GM23248 (cell line): Measurements from ENCODE around the gene C1QTNF3. TPM values are rescaled to one million over a fixed set of nuclear protein-coding genes. Genes with fewer than 3 reads are reported as not detected.

ENCODE experiments used
- DNase-seq: peaks from one replicate; pipeline ENCODE4 v3.0.0-alpha.2; 2015
- H2AFZ ChIP-seq: fragments of 200-600 bp; sonication (generic); 2 replicates; pipeline ENCODE4 v1.6.1; 2016; ENCODE audit warnings: antibody characterized with exemption
- H3F3A ChIP-seq: fragments of 200-600 bp; sonication (generic); 2 replicates; pipeline ENCODE4 v1.6.1; 2016; ENCODE audit warnings: mild to moderate bottlenecking, antibody characterized with exemption, mixed run types; ENCODE audit not compliant: insufficient read depth
- H3K27ac ChIP-seq: fragments of 200-600 bp; sonication (generic); 2 replicates; pipeline ENCODE4 v1.5.1; 2016; ENCODE audit warnings: mild to moderate bottlenecking
- H3K27me3 ChIP-seq: fragments of 200-600 bp; sonication (generic); replicated peaks from 2 replicates; pipeline ENCODE4 v1.6.1; 2016; ENCODE audit warnings: mild to moderate bottlenecking; ENCODE audit not compliant: insufficient read depth
- H3K36me3 ChIP-seq: fragments of 200-600 bp; sonication (generic); 2 replicates; pipeline ENCODE4 v1.6.1; 2016; ENCODE audit warnings: low read depth, mild to moderate bottlenecking
- H3K4me1 ChIP-seq: fragments of 200-600 bp; sonication (generic); 2 replicates; pipeline ENCODE4 v1.6.1; 2016; ENCODE audit warnings: mild to moderate bottlenecking; ENCODE audit not compliant: insufficient read depth
- H3K4me2 ChIP-seq: fragments of 200-600 bp; sonication (generic); one replicate; pipeline ENCODE4 v1.6.1; 2016; ENCODE audit warnings: mild to moderate bottlenecking; ENCODE audit not compliant: unreplicated experiment
- H3K4me3 ChIP-seq: fragments of 200-600 bp; sonication (generic); 2 replicates; pipeline ENCODE4 v1.5.1; 2016; ENCODE audit warnings: mild to moderate bottlenecking
- H3K79me2 ChIP-seq: fragments of 200-600 bp; sonication (generic); 2 replicates; pipeline ENCODE4 v1.6.1; 2016; ENCODE audit warnings: mild to moderate bottlenecking; ENCODE audit not compliant: insufficient read depth
- H3K9ac ChIP-seq: fragments of 200-600 bp; sonication (generic); 2 replicates; pipeline ENCODE4 v1.6.1; 2016; ENCODE audit warnings: mild to moderate bottlenecking
- H3K9me2 ChIP-seq: fragments of 200-600 bp; sonication (generic); 2 replicates; pipeline ENCODE4 v1.6.1; 2016; ENCODE audit warnings: mixed run types, mild to moderate bottlenecking, moderate library complexity; ENCODE audit not compliant: insufficient read depth
- H3K9me3 ChIP-seq: fragments of 200-600 bp; sonication (generic); one replicate; pipeline ENCODE4 v1.6.1; 2017; ENCODE audit warnings: low read depth
- H4K20me1 ChIP-seq: fragments of 200-600 bp; sonication (generic); 2 replicates; pipeline ENCODE4 v1.6.0; 2016; ENCODE audit not compliant: insufficient read depth
- EZH2 ChIP-seq: fragments of 200-600 bp; sonication (generic); IDR thresholded peaks from 2 replicates; pipeline ENCODE4 v1.6.1; 2018; ENCODE audit warnings: antibody characterized with exemption, mild to moderate bottlenecking; ENCODE audit not compliant: insufficient read depth, poor library complexity, severe bottlenecking
- EZH2phosphoT487 ChIP-seq: fragments of 200-600 bp; sonication (generic); IDR thresholded peaks from 2 replicates; pipeline ENCODE4 v1.6.1; 2018; ENCODE audit warnings: antibody characterized with exemption, moderate library complexity, mild to moderate bottlenecking, low read depth; ENCODE audit not compliant: insufficient read depth
- WGBS, 2 experiments: methylation state at CpG; one replicate each; pipeline ENCODE4 v1.1.6; 2015 to 2017; ENCODE audit warnings: low lambda C conversion rate in 2 of 2, low coverage in 1 of 2; ENCODE audit errors: missing lambda C conversion rate in 2 of 2; 5-methylcytosine and 5-hydroxymethylcytosine counted together
- in situ Hi-C: fragments of 300-500 bp; cut with MboI; formaldehyde crosslinking; loops from 2 replicates; pipeline ENCODE4 v1.15.0; 2020
- polyA plus RNA-seq: library from polyadenylated mRNA; unstranded; fragments of >200 nt; fragmentation: Nextera tagmentation; extraction: Ambion mirVana; gene quantifications from 2 replicates; pipeline ENCODE4 v1.2.1, GENCODE V29; 2016
- total RNA-seq: library from RNA; depleted of rRNA; stranded (reverse); fragments of >200 nt; shearing (Covaris generic); gene quantifications from 2 replicates; pipeline ENCODE4 v1.2.3, GENCODE V29; 2014

The C1QTNF3 gene
- total and polyA plus RNA-seq, 2 experiments from 2014 or later, result 0.11 to 0.58 TPM

DNA sequence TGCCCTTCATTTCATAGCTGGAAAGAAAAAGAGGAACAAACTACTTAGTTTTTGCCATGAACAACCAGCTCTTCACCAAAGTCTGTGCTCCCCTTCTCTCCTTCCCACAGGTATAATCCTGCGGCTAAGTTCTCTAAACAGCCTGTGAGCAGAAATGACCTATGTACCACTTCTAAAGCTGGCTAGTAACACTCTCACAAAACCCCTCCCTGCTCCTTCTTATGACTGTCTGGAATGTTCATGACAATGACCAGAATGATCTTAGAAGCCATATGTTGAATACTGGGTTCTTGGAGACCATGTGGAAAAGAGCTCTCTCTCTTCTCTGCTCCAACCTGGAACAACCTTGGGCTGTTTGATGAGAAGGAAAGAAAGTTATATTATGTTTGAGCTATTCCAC, 22.3 kb downstream of the C1QTNF3 start:
- DNase-seq, result no peak

DNA sequence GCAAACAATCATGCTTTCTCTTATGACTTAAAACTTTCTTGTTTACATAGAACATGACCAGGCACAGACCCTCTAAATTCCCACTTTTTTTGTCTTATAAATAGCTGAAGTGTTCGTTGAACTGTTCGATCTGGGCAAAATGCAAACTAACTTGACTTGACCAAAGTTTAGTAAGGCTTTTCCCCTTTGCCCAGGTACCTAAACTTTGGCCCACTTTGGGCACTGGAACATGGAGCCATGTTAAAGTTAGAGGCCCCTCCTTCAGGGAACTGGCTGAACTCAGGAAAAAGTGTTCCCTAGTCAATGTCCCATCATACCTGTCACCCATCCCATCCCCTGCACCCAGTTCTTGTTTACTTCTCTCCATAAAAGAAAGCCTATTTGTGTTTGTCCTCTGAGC, 25.8 kb downstream of the C1QTNF3 start:
- no peaks in the 10 kb centered on the region for H3K36me3 ChIP-seq
- in situ Hi-C loops, result loop anchor here (25.0 kb wide), 1 partner anchor 870 kb away; no protein-coding TSS in a partner anchor
- H3K4me1 ChIP-seq, result peaks cover 14% of the 10 kb centered on the region
- H2AFZ ChIP-seq, result no peak overlapping the region
- TF ChIP-seq EZH2, result no peak
- TF ChIP-seq EZH2phosphoT487, result no peak
- no peak for DNase-seq
- WGBS, 2 experiments, result 93 to 99% methylated on average over 2 of the region's 2 CpGs
- no peak overlapping the region for H3K4me2 ChIP-seq
- H3F3A ChIP-seq, result peaks cover 14% of the 10 kb centered on the region
- H3K79me2 ChIP-seq, result no peaks in the 10 kb centered on the region
- no peaks in the 10 kb centered on the region for H4K20me1 ChIP-seq
- no peaks in the 10 kb centered on the region for H3K9me2 ChIP-seq
- no peak overlapping the region for H3K9ac ChIP-seq
- no peak overlapping the region for H3K4me3 ChIP-seq
- no peaks in the 10 kb centered on the region for H3K27me3 ChIP-seq
- H3K9me3 ChIP-seq, result no peaks in the 10 kb centered on the region
- no peak overlapping the region for H3K27ac ChIP-seq

More for the DNA sequence above, 22.3 kb downstream of the C1QTNF3 start:
- Histone ChIP-seq H3K27ac (no peak overlapping the region), H3K9me2 (no peaks in the 10 kb centered on the region), H3K9me3 (no peaks in the 10 kb centered on the region), H4K20me1 (no peaks in the 10 kb centered on the region), H3K4me3 (no peak overlapping the region), H3K79me2 (no peaks in the 10 kb centered on the region), H2AFZ (no peak overlapping the region), H3K4me1 (peaks cover 22% of the 10 kb centered on the region), H3K27me3 (no peaks in the 10 kb centered on the region), H3K9ac (no peak overlapping the region), H3F3A (peaks cover 23% of the 10 kb centered on the region), H3K4me2 (no peak overlapping the region), H3K36me3 (no peaks in the 10 kb centered on the region)
- in situ Hi-C loops, result loop anchor here (25.0 kb wide), 1 partner anchor 867 kb away; no protein-coding TSS in a partner anchor
- no peak for TF ChIP-seq EZH2phosphoT487
- no peak for TF ChIP-seq EZH2
- WGBS, 2 experiments, result 96 to 100% methylated on average over 1 of the region's 1 CpG

DNA sequence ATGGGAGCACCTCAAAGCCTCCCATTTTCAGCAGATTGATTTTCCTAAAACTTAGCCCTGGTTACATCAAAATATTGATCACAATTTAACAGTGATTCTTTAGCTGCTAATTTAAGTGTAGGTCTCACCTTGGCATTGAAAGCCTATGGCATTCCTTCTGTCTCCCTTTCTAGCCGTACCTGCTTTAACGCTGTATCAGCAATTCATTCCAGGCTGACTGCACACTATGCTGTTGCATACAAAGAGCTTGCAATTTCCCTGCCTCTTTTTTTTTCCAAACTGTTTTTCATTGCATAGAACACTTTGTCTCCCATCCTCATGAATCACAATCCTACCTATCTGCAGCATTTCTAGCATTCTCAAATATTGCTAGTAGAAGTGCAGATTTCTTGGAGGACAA, 26.3 kb downstream of the C1QTNF3 start:
- TF ChIP-seq EZH2, result no peak
- no peak overlapping the region for H3K4me2 ChIP-seq
- peaks cover 9% of the 10 kb centered on the region for H3K4me1 ChIP-seq
- no peaks in the 10 kb centered on the region for H3K79me2 ChIP-seq
- H3K9me2 ChIP-seq, result no peaks in the 10 kb centered on the region
- no peak for DNase-seq
- no peaks in the 10 kb centered on the region for H4K20me1 ChIP-seq
- H3K27ac ChIP-seq, result no peak overlapping the region
- no peak overlapping the region for H3K9ac ChIP-seq
- no peaks in the 10 kb centered on the region for H3K9me3 ChIP-seq
- H3K36me3 ChIP-seq, result no peaks in the 10 kb centered on the region
- H3F3A ChIP-seq, result peaks cover 9% of the 10 kb centered on the region
- in situ Hi-C loops, result loop anchor here (25.0 kb wide), 1 partner anchor 871 kb away; no protein-coding TSS in a partner anchor
- H2AFZ ChIP-seq, result no peak overlapping the region
- 90 to 98% methylated on average over 2 of the region's 2 CpGs for WGBS, 2 experiments
- no peak overlapping the region for H3K4me3 ChIP-seq
- H3K27me3 ChIP-seq, result no peaks in the 10 kb centered on the region

DNA sequence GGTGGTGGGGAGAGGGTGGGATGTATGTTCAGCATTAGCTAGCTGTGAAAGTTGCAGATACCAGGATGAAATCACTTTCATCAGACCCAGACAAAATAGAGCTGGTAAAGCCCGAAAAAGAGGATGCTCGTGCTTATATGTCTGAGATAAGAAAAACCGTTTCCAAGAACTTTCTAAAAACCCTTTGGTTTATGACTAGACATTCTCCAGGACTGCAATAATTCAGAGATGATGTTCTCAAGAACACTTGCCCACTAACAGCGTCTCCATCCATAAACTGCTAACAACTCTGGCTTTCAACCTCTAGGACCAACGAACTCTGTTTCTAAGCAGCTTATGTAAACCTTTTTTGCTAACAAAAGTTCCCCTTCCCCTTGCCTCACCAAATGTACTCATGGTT, 26.8 kb downstream of the C1QTNF3 start:
- Histone ChIP-seq H3K9ac (no peak overlapping the region), H3K36me3 (no peaks in the 10 kb centered on the region), H3K79me2 (no peaks in the 10 kb centered on the region), H2AFZ (no peak overlapping the region), H3F3A (peaks cover 4% of the 10 kb centered on the region; the same call in 1 of the 2 replicates), H3K27ac (no peak overlapping the region), H3K9me3 (no peaks in the 10 kb centered on the region), H3K4me3 (no peak overlapping the region), H3K27me3 (no peaks in the 10 kb centered on the region), H3K9me2 (no peaks in the 10 kb centered on the region), H4K20me1 (no peaks in the 10 kb centered on the region), H3K4me1 (peaks cover 4% of the 10 kb centered on the region; the same call in 1 of the 2 replicates), H3K4me2 (no peak overlapping the region)
- 78 to 84% methylated on average over 5 of the region's 5 CpGs for WGBS, 2 experiments
- in situ Hi-C loops, result loop anchor here (25.0 kb wide), 1 partner anchor 871 kb away; no protein-coding TSS in a partner anchor
- no peak for DNase-seq
- no peak for TF ChIP-seq EZH2phosphoT487
- no peak for TF ChIP-seq EZH2
